Ishikawa (cell line): ENCODE results near the gene SERTM2.

Experiments used
- CEBPB ChIP-seq: IDR thresholded peaks from 2 replicates; pipeline ENCODE4 v1.6.1; 2012
- CREB1 ChIP-seq: IDR thresholded peaks from 2 replicates; pipeline ENCODE4 v1.6.1; 2012; ENCODE audit warnings: low read depth
- EGR1 ChIP-seq: IDR thresholded peaks from 2 replicates; pipeline ENCODE4 v1.6.1; 2012
- EP300 ChIP-seq: IDR thresholded peaks from 2 replicates; pipeline ENCODE4 v1.6.1; 2012; ENCODE audit warnings: borderline replicate concordance
- FOXM1 ChIP-seq: IDR thresholded peaks from 2 replicates; pipeline ENCODE4 v1.6.1; 2012; ENCODE audit warnings: low read depth, borderline replicate concordance
- MAX ChIP-seq: IDR thresholded peaks from 2 replicates; pipeline ENCODE4 v1.6.1; 2012
- NFIC ChIP-seq: IDR thresholded peaks from 2 replicates; pipeline ENCODE4 v1.6.1; 2012
- RAD21 ChIP-seq: IDR thresholded peaks from 2 replicates; pipeline ENCODE4 v1.6.1; 2012; ENCODE audit warnings: low read depth
- REST ChIP-seq: IDR thresholded peaks from 2 replicates; pipeline ENCODE4 v1.6.1; 2012; ENCODE audit warnings: low read depth, mild to moderate bottlenecking
- TAF1 ChIP-seq: IDR thresholded peaks from 2 replicates; pipeline ENCODE4 v1.6.1; 2012; ENCODE audit warnings: low read depth, mild to moderate bottlenecking
- TCF12 ChIP-seq: IDR thresholded peaks from 2 replicates; pipeline ENCODE4 v1.6.1; 2012; ENCODE audit warnings: low read depth
- TEAD4 ChIP-seq: IDR thresholded peaks from 2 replicates; pipeline ENCODE4 v1.6.1; 2012
- USF1 ChIP-seq: IDR thresholded peaks from 2 replicates; pipeline ENCODE4 v1.6.1; 2012
- YY1 ChIP-seq: IDR thresholded peaks from 2 replicates; pipeline ENCODE4 v1.6.1; 2012; ENCODE audit warnings: low read depth
- ZBTB7A ChIP-seq: IDR thresholded peaks from 2 replicates; pipeline ENCODE4 v1.6.1; 2012; ENCODE audit warnings: low read depth

Gene SERTM2

GRCh38 chrX:111503485-111503993, 7.9 kb upstream of the SERTM2 start:
- TF ChIP-seq TCF12: no peak
- TF ChIP-seq NFIC: no peak
- no peak for TF ChIP-seq CEBPB
- no peak for TF ChIP-seq YY1
- TF ChIP-seq USF1: no peak
- no peak for TF ChIP-seq ZBTB7A
- no peak for TF ChIP-seq MAX
- no peak for TF ChIP-seq EP300
- no peak for TF ChIP-seq FOXM1
- TF ChIP-seq REST: no peak
- no peak for TF ChIP-seq EGR1

GRCh38 chrX:111504941-111505340, 6.5 kb upstream of the SERTM2 start:
- no peak for TF ChIP-seq TEAD4
- TF ChIP-seq EGR1: no peak
- no peak for TF ChIP-seq NFIC
- TF ChIP-seq TCF12: no peak
- no peak for TF ChIP-seq RAD21
- TF ChIP-seq MAX: no peak
- no peak for TF ChIP-seq EP300

GRCh38 chrX:111505783-111506182, 5.7 kb upstream of the SERTM2 start:
- TF ChIP-seq EGR1 (no peak), CEBPB (no peak), YY1 (no peak), REST (no peak), EP300 (no peak), NFIC (no peak), CREB1 (no peak), TAF1 (no peak), TCF12 (no peak), USF1 (no peak), RAD21 (no peak), TEAD4 (no peak)

GRCh38 chrX:111506826-111507225, 4.6 kb upstream of the SERTM2 start:
- TF ChIP-seq EGR1 (no peak), TCF12 (no peak), REST (no peak), USF1 (no peak)

- no peak for TF ChIP-seq USF1
- TF ChIP-seq CREB1: no peak
- no peak for TF ChIP-seq EP300
- TF ChIP-seq MAX: no peak
- TF ChIP-seq RAD21: no peak
- no peak for TF ChIP-seq REST
- TF ChIP-seq CEBPB: no peak
- TF ChIP-seq FOXM1: no peak
- no peak for TF ChIP-seq YY1
Measured at GRCh38 chrX:111507933-111508332, 3.5 kb upstream of the SERTM2 start.
